ENCODE results near the gene ZNG1F.
"Not testable (repeated sequence)": the region's sequence is repeated elsewhere in the genome, so short reads cannot be mapped to it uniquely, and the experiment has no call there.

- not testable (repeated sequence) for TF ChIP-seq GTF2F1 (IDR thresholded peaks at IDR 0.05; ENCODE audit: low read length); ZFP1 (CRISPR knock-in tag; IDR thresholded peaks at IDR 0.05); CBX5 (CRISPR knock-in tag; IDR thresholded peaks at IDR 0.05; ENCODE audit: borderline replicate concordance); EP300 (IDR thresholded peaks at IDR 0.05; ENCODE audit: low read depth in 2 of 2, low read length in 2 of 2); EP300 (CRISPR knock-in tag; IDR thresholded peaks at IDR 0.05; ENCODE audit: borderline replicate concordance); MTF2 (CRISPR knock-in tag; IDR thresholded peaks at IDR 0.05; ENCODE audit: borderline replicate concordance)
These were observed 106.8 kb downstream of the ZNG1F start for GRCh38 chr9:41082358-41082757.

All from HepG2 (cell line).